ENCODE measurements around the gene EMSY.
"Not testable (repeated sequence)": the region's sequence is repeated elsewhere in the genome, so short reads cannot be mapped to it uniquely, and the experiment has no call there.

The EMSY gene

GRCh38 chr11:76572181-76572875 is 127.5 kb downstream of the EMSY start:
- DNase-seq, result not testable (repeated sequence)

- no peak for DNase-seq
Observed at GRCh38 chr11:76574406-76574805, 129.6 kb downstream of the EMSY start.

- DNase-seq, result no peak
Observed at GRCh38 chr11:76574879-76575278, 130.1 kb downstream of the EMSY start.

- DNase-seq, result no peak
Observed at GRCh38 chr11:76577226-76577920, 132.6 kb downstream of the EMSY start.

GRCh38 chr11:76577921-76578653 is 133.3 kb downstream of the EMSY start:
- no peak for DNase-seq

GRCh38 chr11:76578654-76579055 is 133.8 kb downstream of the EMSY start:
- DNase-seq, result no peak

GRCh38 chr11:76579056-76579751 is 134.4 kb downstream of the EMSY start:
- no peak for DNase-seq

GRCh38 chr11:76579752-76580151 is 134.9 kb downstream of the EMSY start:
- no peak for DNase-seq

- not testable (repeated sequence) for DNase-seq
Observed at GRCh38 chr11:76582471-76582870, 137.7 kb downstream of the EMSY start.

- DNase-seq, result no peak
Observed at GRCh38 chr11:76587820-76588454, 143.1 kb downstream of the EMSY start.

GRCh38 chr11:76588455-76589325 is 143.9 kb downstream of the EMSY start:
- no peak for DNase-seq

- DNase-seq, result no peak
Observed at GRCh38 chr11:76589477-76589876, 144.7 kb downstream of the EMSY start.

- no peak for DNase-seq
Observed at GRCh38 chr11:76589964-76590950, 145.4 kb downstream of the EMSY start.

- DNase-seq, result no peak
Observed at GRCh38 chr11:76591416-76591815, 146.6 kb downstream of the EMSY start.

- DNase-seq, result no peak
Observed at GRCh38 chr11:76592025-76592914, 147.5 kb downstream of the EMSY start.

GRCh38 chr11:76592961-76593360 is 148.1 kb downstream of the EMSY start:
- DNase-seq, result no peak

GRCh38 chr11:76595091-76595490 is 150.3 kb downstream of the EMSY start:
- not testable (repeated sequence) for DNase-seq

GRCh38 chr11:76596652-76597051 is 151.8 kb downstream of the EMSY start:
- DNase-seq, result no peak
